H54 (cell line): ENCODE results near the gene ERFL.
A peak's percentile ranks its signal among the peaks of the same experiment; 100 is the strongest.
"Not testable (repeated sequence)": the region's sequence is repeated elsewhere in the genome, so short reads cannot be mapped to it uniquely, and the experiment has no call there.

ENCODE experiments used
- DNase-seq: peaks from one replicate; pipeline ENCODE4 v3.0.0; 2011; ENCODE audit warnings: low spot score, mixed read lengths; ENCODE audit not compliant: insufficient read length
- FAIRE-seq: peaks from 3 replicates; lab custom pipeline; 2011; peaks lifted over from hg19 to GRCh38; lab: Jason Lieb, UNC
- POLR2A ChIP-seq: IDR thresholded peaks from 2 replicates; pipeline ENCODE4 v1.6.1; 2011; ENCODE audit warnings: low read depth, mild to moderate bottlenecking, low read length

ERFL gene

GRCh38 chr19:41882568-41883462 lies 45.4 kb downstream of the ERFL start, which contains the start of gene ARHGEF1:
TSS of gene ARHGEF1 (plus strand) at chr19:41883184. CDS start at chr19:41888083, 4,899 bp downstream.
- no peak; the same call in 1 of the 2 replicates for TF ChIP-seq POLR2A
- FAIRE-seq (no peak), DNase-seq (peak; percentile 65)

DNA sequence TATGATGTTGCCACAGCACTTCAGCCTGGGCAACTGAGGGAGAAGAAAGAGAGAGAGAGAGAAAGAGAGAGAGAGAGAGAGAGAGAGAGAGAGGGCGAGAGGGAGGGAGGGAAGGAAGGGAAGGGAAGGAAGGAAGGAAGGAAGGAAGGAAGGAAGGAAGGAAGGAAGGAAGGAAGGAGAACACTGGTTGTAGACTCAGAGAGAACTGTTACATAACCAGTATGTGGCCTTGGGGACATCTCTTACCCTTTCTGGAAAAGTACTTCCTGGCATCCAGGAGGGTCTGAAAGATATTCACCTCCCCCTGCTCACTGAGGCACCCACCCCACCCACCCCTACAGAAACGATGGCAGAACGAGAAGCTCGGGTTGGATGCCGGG lies 47.9 kb downstream of the ERFL start:
- FAIRE-seq (no peak), DNase-seq (no peak)
- no peak for TF ChIP-seq POLR2A

GRCh38 chr19:41879670-41880328 lies 48.5 kb downstream of the ERFL start:
- FAIRE-seq (no peak), DNase-seq (no peak)

GRCh38 chr19:41879080-41879479 lies 49.2 kb downstream of the ERFL start:
- FAIRE-seq, result no peak
- no peak for DNase-seq
- TF ChIP-seq POLR2A, result no peak

More at GRCh38 chr19:41879670-41880328, 48.5 kb downstream of the ERFL start:
- no peak for TF ChIP-seq POLR2A

- no peak for TF ChIP-seq POLR2A
- no peak for FAIRE-seq
These were observed 50.0 kb downstream of the ERFL start for GRCh38 chr19:41877916-41878905.

GRCh38 chr19:41876847-41877832 lies 51.1 kb downstream of the ERFL start, which contains the start of gene CD79A:
TSS of gene CD79A (plus strand) at chr19:41877279. CDS start at chr19:41877305, 26 bp downstream.
- DNase-seq (no peak), FAIRE-seq (no peak)
- no peak for TF ChIP-seq POLR2A

More at GRCh38 chr19:41877916-41878905, 50.0 kb downstream of the ERFL start:
- no peak for DNase-seq

DNA sequence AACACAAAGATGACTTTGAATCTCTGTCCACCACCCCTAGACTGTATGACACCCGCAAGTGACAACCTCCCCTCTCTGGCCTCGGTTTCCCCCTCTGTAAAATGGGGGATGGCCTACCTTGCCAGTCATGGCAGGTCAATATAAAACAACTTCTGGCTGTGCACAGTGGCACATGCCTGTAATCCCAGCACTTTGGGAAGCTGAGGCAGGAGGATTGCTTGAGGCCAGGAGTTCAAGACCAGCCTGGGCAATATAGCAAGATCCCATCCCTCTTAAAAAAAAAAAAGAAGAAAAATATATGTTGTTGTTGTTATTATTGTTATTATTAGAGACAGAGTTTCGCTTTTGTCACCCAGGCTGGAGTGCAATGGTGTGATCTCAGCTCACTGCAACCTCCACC lies 52.3 kb downstream of the ERFL start:
- FAIRE-seq, DNase-seq: not testable (repeated sequence)

- peak; percentile 68 for DNase-seq
- TF ChIP-seq POLR2A, result no peak
- no peak for FAIRE-seq
These were observed 55.2 kb downstream of the ERFL start for GRCh38 chr19:41872775-41873647.

DNA sequence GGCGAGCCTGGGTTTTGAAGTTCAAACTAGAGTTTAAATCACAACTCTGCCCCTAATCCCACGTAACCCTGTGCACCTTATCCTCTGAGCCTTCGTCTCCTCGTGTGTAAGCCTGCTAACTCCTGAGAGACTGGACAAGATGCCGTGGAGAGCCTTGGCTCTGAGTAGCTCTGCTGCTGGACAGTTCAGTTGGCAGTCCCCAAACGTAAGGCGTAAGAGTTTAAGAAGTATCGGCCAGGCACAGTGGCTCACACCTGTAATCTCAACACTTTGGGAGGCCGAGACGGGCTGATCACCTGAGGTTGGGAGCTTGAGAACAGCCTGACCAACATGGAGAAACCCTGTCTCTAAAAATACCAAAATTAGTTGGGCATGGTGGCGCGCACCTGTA lies 55.9 kb downstream of the ERFL start:
- FAIRE-seq, result no peak

GRCh38 chr19:41871573-41872383 lies 56.5 kb downstream of the ERFL start:
- no peak for DNase-seq
- TF ChIP-seq POLR2A, result no peak
- no peak for FAIRE-seq

More for the DNA sequence above, 55.9 kb downstream of the ERFL start:
- no peak for DNase-seq
- TF ChIP-seq POLR2A, result no peak
